Activated CD8-positive, alpha-beta memory T cell treated with anti-CD3 and anti-CD28 coated beads for 1 hour (primary cell): Measurements from ENCODE around the gene CCR2.
"Not testable (repeated sequence)": the region's sequence is repeated elsewhere in the genome, so short reads cannot be mapped to it uniquely, and the experiment has no call there.

Experiments used
- DNase-seq, 2 donors: peaks; one replicate each; pipeline ENCODE4 v3.0.0-alpha.2; 2020; ENCODE audit warnings: low read depth in 1 of 2; ENCODE audit errors: extremely low read depth in 1 of 2

CCR2 gene

DNA sequence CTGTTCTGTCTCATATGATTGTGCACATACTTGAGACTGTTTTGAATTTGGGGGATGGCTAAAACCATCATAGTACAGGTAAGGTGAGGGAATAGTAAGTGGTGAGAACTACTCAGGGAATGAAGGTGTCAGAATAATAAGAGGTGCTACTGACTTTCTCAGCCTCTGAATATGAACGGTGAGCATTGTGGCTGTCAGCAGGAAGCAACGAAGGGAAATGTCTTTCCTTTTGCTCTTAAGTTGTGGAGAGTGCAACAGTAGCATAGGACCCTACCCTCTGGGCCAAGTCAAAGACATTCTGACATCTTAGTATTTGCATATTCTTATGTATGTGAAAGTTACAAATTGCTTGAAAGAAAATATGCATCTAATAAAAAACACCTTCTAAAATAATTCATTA is 21.9 kb downstream of the CCR2 start:
- no peak for DNase-seq

GRCh38 chr3:46378426-46378942 is 24.6 kb downstream of the CCR2 start:
- peak in 1 of 2 donors; percentile 45 for DNase-seq

DNA sequence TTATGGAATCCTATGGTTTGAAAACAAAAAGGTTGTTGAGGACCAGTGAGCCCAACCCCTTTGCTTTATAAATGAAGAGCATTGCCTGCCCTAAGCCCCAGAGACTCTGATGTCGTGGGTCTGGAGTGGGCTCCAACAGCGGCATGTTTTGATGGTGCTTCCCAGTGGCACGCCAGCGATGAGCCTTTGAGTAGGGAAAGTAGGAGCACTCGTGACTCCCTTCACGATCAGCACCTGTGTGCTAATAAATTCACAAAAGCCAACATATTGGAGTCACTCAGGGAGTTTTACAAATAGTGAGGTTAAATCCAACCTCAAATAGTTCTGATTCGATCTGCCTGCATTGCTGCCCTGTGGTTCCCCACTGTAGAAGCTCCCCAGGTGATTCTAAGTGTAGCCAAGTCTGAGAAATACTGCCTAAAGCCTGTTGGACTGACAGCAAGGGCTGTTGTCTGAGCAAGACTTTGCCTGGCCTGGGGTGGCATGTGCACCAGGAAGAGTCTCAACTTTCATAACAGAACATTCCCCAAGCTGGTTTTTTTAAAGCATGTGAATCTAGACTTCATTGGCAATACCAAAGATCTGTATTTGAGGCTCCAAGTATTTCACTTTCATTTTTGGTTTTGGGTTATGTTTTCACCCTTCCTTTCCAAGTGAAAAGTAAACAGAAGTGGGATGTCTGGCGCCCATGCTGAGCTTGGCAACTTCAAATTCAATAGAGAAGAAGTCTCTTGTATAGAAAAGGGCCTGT is 26.7 kb downstream of the CCR2 start:
- no peak for DNase-seq

- DNase-seq, result no peak
Measured at GRCh38 chr3:46381625-46382024, 27.7 kb downstream of the CCR2 start.

DNA sequence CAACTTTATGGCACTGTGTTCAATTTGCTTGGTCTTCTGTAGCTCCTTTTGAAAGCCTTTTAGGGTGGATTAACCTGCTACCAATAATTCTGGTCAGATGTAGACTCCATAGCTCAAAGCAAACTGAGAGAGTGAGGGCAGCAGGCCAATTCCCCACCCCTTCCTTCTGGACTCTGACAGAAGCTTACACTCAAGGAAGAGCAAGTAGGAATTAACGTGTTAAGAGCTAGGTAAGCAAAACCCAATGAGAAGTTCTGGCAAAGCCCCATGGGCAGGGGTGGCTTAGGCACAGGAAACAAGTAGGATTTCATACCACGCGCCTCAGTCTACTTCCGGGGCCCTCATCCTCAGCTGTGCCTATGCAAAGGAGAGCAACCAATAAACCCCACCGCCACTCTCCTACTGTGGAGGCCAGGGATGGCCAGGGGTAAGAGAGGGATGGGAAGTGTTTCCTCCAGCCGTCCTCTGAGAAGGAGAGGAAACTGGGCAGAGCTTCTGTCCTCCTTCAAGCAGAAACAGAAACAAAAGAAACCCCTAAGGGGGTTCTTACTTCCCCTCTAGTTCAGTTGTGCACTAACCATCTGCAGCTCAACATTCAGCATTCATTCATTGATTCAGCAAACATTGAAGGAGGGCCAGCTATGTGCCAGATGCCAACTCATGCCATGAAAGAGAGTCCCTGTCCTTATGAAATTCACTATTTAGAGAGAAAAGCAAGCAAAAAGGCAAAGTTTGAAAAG is 29.5 kb downstream of the CCR2 start:
- no peak for DNase-seq

DNA sequence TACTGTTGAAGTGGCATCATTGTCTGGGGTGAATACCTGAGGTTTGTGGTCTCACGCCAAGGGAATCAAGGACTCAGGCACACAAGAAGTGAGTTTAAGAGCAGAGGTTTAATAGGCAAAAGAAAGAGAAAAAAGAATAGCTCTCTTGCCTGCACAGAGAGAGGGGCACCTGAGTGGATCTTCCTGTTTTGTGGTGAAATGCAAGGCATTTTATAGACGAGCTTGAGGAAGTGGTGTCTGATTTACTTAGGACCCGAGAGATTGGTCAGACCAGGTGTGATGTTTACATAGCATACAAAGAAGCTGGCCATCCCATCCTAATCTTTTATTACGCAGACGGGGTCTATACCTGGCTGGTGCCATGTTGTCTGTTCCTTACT is 30.0 kb downstream of the CCR2 start:
- no peak for DNase-seq

DNA sequence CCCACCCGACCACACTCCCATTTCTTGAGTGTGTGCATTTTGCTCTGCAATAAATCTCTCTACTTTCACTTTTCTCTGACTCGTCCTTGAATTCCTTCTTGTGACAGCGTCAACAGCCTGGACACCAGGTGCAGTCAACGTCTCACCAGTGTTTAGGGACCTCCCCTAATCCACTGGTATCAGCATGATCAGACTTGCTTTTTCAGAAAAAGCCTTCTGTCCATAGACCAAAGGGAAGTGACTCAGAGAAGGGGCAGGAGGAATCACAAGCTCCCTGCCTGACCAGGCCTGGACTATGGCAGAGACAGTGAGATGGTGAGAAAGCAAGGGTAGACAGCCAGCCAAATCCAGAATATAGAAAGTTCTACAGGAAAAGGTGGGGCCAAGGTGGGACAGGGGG is 32.3 kb downstream of the CCR2 start:
- no peak for DNase-seq

DNA sequence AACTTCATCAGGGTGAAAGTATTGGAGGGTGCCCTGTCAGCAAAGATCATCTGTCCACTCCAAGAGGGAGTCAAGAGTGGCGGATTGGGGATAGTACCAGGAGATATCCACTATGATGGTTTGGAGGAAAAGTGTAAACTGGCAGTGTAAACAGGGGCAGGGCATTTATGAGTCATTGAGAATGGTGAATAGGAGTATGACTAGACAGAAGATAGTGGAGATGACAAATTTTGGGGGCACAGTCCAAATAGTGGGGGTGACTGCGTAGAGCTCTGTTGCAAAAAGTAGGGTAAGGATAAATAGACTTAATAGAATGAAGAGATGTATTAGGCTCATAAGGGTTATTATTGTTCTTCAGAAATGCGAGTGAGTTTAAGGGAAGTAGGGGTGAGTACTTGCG is 34.9 kb downstream of the CCR2 start:
- not testable (repeated sequence) for DNase-seq

- no peak for DNase-seq
Measured at GRCh38 chr3:46389306-46389705, 35.4 kb downstream of the CCR2 start.

GRCh38 chr3:46391526-46391925 is 37.6 kb downstream of the CCR2 start:
- not testable (repeated sequence) for DNase-seq

GRCh38 chr3:46393011-46393410 is 39.1 kb downstream of the CCR2 start:
- DNase-seq, result no peak

DNA sequence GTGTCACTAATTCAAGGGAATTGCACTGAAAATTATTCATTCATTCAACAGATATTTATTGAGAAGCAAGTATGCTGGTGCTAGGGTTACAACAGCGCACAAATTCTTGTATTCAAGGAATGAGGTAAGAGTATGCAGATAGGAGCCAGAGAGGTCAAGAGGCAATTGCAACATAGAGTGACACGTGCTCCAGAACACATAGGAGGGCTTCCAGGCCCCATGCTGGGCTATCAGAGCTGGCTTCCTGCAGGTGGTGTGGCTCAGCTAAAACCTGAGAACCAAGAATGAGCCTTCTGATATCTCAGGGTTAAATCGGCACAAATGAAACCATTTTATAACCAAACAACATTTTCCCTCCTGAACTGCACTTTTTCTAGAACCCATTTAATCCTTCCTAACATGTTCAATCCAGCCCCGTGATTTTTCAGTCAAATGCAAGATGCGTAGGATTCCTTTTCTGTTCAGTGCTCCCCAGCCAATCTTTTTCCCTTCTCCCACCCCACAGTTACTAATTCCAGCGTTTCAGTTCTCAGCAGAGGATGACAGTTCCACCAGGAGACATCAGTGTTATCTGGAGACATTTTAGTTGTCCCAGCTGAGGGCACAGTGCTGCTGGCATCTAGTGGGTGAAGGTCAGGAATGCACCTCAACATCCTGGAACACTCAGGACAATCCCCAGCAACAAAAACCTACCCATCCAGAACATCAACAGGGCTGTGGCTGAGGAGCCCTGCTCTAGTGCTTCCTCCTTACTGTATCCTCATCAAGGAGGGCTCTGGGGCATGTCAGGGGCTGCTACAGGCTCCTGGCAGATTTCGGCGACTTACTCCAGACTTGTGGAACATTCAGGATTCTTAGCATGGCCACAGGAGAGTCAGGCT is 39.9 kb downstream of the CCR2 start:
- no peak for DNase-seq

DNA sequence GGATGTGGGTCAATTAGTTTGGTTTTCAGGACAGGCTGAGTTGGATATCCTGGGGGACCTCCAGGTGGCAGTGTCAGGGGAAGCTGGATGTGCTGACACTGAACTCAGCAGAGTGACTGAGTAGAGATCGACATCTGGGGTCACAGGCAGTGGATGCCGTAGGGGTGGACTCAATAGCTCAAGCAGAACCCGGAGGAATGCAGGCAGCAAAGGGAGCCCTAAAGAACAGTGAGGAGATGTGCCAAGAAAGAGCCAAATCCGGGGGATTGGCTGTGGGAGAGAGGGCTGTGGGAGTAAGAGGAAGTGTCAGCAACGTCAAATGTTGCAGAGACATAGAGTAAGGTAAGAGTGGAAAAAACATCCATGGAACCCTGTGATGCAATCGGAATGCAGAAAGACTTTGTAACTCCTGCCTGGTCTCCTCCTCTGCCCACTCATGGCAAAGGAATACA is 41.3 kb downstream of the CCR2 start:
- no peak for DNase-seq

- DNase-seq, result no peak
Measured at GRCh38 chr3:46395766-46396530, 42.0 kb downstream of the CCR2 start.

DNA sequence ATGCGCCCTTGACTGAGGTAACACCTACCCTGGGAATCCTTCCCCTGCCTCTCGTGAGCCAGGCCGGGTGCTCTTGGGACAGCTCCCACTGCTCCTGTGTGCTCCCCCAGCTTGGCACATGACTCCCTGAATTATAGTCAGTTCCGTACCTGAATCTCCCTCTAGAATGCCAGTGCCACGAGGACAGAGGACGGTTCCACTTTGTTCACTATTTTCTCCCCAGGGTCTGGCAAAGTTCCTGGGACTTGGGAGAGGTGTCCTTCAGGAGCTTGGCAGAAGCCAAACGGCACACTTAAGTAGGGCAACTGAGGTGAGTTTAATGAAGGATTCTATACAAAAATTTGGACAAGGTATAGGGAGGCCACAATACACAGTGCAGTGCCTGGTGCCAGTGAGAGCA is 43.2 kb downstream of the CCR2 start:
- DNase-seq, result no peak

DNA sequence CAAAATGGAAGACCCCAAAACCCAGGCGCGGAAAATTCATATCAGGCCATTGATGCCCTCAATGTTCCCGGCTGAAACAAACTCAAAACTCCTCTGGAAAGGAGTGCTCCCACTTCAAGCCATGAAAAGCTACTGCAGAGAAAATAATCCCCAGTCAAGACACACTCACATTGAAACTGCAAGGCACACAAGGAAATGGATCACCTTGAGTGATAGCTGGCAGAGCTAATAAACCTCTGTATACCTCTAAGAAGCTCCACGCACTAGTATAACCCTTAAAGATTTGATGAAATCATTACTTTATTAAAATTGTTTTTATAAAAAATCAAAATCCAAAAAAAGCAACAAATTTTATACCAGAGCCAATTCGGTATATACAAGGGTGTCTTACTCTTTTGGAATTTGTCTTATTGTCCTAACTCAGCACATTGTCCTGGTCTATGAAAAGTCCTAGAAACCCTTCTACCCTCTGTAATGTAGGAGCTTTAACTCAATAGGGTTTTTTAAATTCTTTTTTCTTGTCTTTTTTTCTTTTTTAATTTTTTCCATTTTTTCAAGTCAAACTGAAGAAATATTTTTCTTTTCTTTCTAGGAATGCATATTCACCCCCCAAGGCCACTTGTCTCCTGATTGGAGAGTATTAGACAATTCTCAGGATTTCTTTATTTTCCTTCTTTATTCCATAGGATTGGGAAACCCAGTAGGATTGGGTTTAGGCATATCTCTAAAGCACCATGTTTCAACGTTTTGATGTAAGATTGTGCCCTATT is 44.5 kb downstream of the CCR2 start:
- DNase-seq, result no peak

- no peak for DNase-seq
Measured at GRCh38 chr3:46399098-46399497, 45.2 kb downstream of the CCR2 start.

GRCh38 chr3:46399557-46399956 is 45.6 kb downstream of the CCR2 start:
- DNase-seq, result no peak

GRCh38 chr3:46400000-46400734 is 46.3 kb downstream of the CCR2 start:
- DNase-seq, result no peak
